ENCODE measurements around the gene ZDHHC8. TPM values are rescaled to one million over a fixed set of nuclear protein-coding genes. Genes with fewer than 3 reads are reported as not detected.

The ZDHHC8 gene
- total and polyA plus RNA-seq, 2 donors (not counting 3 experiments of a cell fraction or from before 2014, with no cell fraction given): 49.8 to 131 TPM

- no peak overlapping the region for H2AFZ ChIP-seq (ENCODE audit: low read depth, low read length)
- H3K4me2 ChIP-seq (ENCODE audit: insufficient read depth, low read length): no peak overlapping the region
- H3K27me3 ChIP-seq (ENCODE audit: control insufficient read depth in 2 of 2, insufficient read depth in 2 of 2, low read length in 2 of 2): no peaks in the 10 kb centered on the region
- H3K36me3 ChIP-seq (ENCODE audit: control insufficient read depth in 2 of 2, extremely low read depth in 1 of 2, insufficient read depth in 2 of 2, low read length in 2 of 2): no peaks in the 10 kb centered on the region
- no peak overlapping the region for H3K27ac ChIP-seq (ENCODE audit: insufficient read depth, low read depth, low read length)
- dilution Hi-C loops (cut with MboI; ENCODE audit: extremely low pct_ligation_motif_present, low sequenced_read_pairs): no loop called here
- no peaks in the 10 kb centered on the region for H3K9me3 ChIP-seq (replicated peaks; ENCODE audit: control insufficient read depth, insufficient read depth, low read length)
- BruUV-seq (replicated peaks): no TSS peak
- H3K9me1 ChIP-seq (replicated peaks; ENCODE audit: control insufficient read depth, extremely low read depth, insufficient read depth, low read length): no peaks in the 10 kb centered on the region
- no peak overlapping the region for H3K4me3 ChIP-seq (replicated peaks in 1 of 3; ENCODE audit: insufficient read depth in 1 of 3, low read depth in 1 of 3, low read length in 3 of 3)
- intact Hi-C loops (cut with micrococcal nuclease): no loop called here
- H3K79me2 ChIP-seq (ENCODE audit: control insufficient read depth, insufficient read depth, low read length): no peaks in the 10 kb centered on the region
- no peaks in the 10 kb centered on the region for H3K4me1 ChIP-seq (ENCODE audit: control insufficient read depth, extremely low read depth, insufficient read depth, low read length)
- FAIRE-seq: no peak
- H4K20me1 ChIP-seq (replicated peaks; ENCODE audit: control insufficient read depth, extremely low read depth, insufficient read depth, low read length): no peaks in the 10 kb centered on the region
- no peak overlapping the region for H3K9ac ChIP-seq (replicated peaks; ENCODE audit: extremely low read depth, insufficient read depth, low read length)
- DNase-seq (ENCODE audit: low read depth, low spot score): no peak
- POLR2A ChIA-PET: no interaction called here
- no peak for TF ChIP-seq MAX (IDR thresholded peaks at IDR 0.05; ENCODE audit: insufficient read depth, insufficient read length)
- no peak for TF ChIP-seq CTCF (IDR thresholded peaks at IDR 0.05; ENCODE audit: extremely low read depth in 1 of 2, insufficient read depth in 1 of 2, low read depth in 1 of 2, low read length in 2 of 2)
- no peak for TF ChIP-seq EZH2 (IDR thresholded peaks at IDR 0.05; ENCODE audit: borderline replicate concordance, low read depth, low read length, severe bottlenecking)
- no peak for TF ChIP-seq POLR2AphosphoS5 (IDR thresholded peaks at IDR 0.05; ENCODE audit: insufficient read depth, low read depth, low read length)
- CTCF ChIA-PET: no interaction called here
Measured at GRCh38 chr22:20178915-20179227, 47.3 kb downstream of the ZDHHC8 start.

GRCh38 chr22:20179455-20180244, 48.0 kb downstream of the ZDHHC8 start:
- Histone ChIP-seq H3K4me2 (ENCODE audit: insufficient read depth, low read length) (no peak overlapping the region), H4K20me1 (replicated peaks; ENCODE audit: control insufficient read depth, extremely low read depth, insufficient read depth, low read length) (no peaks in the 10 kb centered on the region), H3K4me1 (ENCODE audit: control insufficient read depth, extremely low read depth, insufficient read depth, low read length) (no peaks in the 10 kb centered on the region), H3K27ac (ENCODE audit: insufficient read depth, low read depth, low read length) (no peak overlapping the region), H3K9me1 (replicated peaks; ENCODE audit: control insufficient read depth, extremely low read depth, insufficient read depth, low read length) (no peaks in the 10 kb centered on the region), H3K4me3 (replicated peaks in 1 of 3; ENCODE audit: insufficient read depth in 1 of 3, low read depth in 1 of 3, low read length in 3 of 3) (no peak overlapping the region), H3K79me2 (ENCODE audit: control insufficient read depth, insufficient read depth, low read length) (no peaks in the 10 kb centered on the region), H3K27me3 (ENCODE audit: control insufficient read depth in 2 of 2, insufficient read depth in 2 of 2, low read length in 2 of 2) (no peaks in the 10 kb centered on the region), H3K9me3 (replicated peaks; ENCODE audit: control insufficient read depth, insufficient read depth, low read length) (no peaks in the 10 kb centered on the region), H3K36me3 (ENCODE audit: control insufficient read depth in 2 of 2, extremely low read depth in 1 of 2, insufficient read depth in 2 of 2, low read length in 2 of 2) (no peaks in the 10 kb centered on the region), H3K9ac (replicated peaks; ENCODE audit: extremely low read depth, insufficient read depth, low read length) (no peak overlapping the region), H2AFZ (ENCODE audit: low read depth, low read length) (no peak overlapping the region)
- CTCF ChIA-PET: no interaction called here
- dilution Hi-C loops (cut with MboI; ENCODE audit: extremely low pct_ligation_motif_present, low sequenced_read_pairs) (no loop called here), intact Hi-C loops (cut with micrococcal nuclease) (no loop called here)
- POLR2A ChIA-PET: no interaction called here
- TF ChIP-seq GATA2 (IDR thresholded peaks at IDR 0.05; ENCODE audit: insufficient read depth, insufficient read length, low read depth, low read length): no peak
- TF ChIP-seq POLR2A (IDR thresholded peaks at IDR 0.05; ENCODE audit: low read depth, low read length): no peak
- TF ChIP-seq FOS (IDR thresholded peaks at IDR 0.05; ENCODE audit: borderline replicate concordance, insufficient read depth, low read length): no peak
- no peak for TF ChIP-seq POLR2AphosphoS5 (IDR thresholded peaks at IDR 0.05; ENCODE audit: insufficient read depth, low read depth, low read length)
- TF ChIP-seq EZH2 (IDR thresholded peaks at IDR 0.05; ENCODE audit: borderline replicate concordance, low read depth, low read length, severe bottlenecking): no peak
- no peak for TF ChIP-seq MAX (IDR thresholded peaks at IDR 0.05; ENCODE audit: insufficient read depth, insufficient read length)
- no peak for TF ChIP-seq MYC (IDR thresholded peaks at IDR 0.05; ENCODE audit: low read depth, low read length)
- TF ChIP-seq JUN (IDR thresholded peaks at IDR 0.05; ENCODE audit: borderline replicate concordance, insufficient read depth, insufficient read length, low read depth): no peak
- no peak for TF ChIP-seq CTCF (IDR thresholded peaks at IDR 0.05; ENCODE audit: extremely low read depth in 1 of 2, insufficient read depth in 1 of 2, low read depth in 1 of 2, low read length in 2 of 2)
- FAIRE-seq: no peak
- BruUV-seq (replicated peaks): no TSS peak
- no peak for DNase-seq (ENCODE audit: low read depth, low spot score)
